Keratinocyte (primary cell): Measurements from ENCODE around the gene C10orf67. TPM values are rescaled to one million over a fixed set of nuclear protein-coding genes. Genes with fewer than 3 reads are reported as not detected.

Experiments
- DNase-seq: peaks from one replicate; pipeline ENCODE4 v3.0.0-alpha.2; 2011; ENCODE audit warnings: low read depth, missing footprints, low spot score
- FAIRE-seq: peaks from 2 replicates; lab custom pipeline; 2011; peaks lifted over from hg19 to GRCh38; lab: Jason Lieb, UNC
- H2AFZ ChIP-seq: 2 replicates; pipeline ENCODE4 v1.6.0; 2012; ENCODE audit warnings: low read length, control low read depth, inconsistent platforms; ENCODE audit not compliant: control insufficient read depth
- H3K27ac ChIP-seq: 2 replicates; pipeline ENCODE4 v1.5.1; 2011; ENCODE audit warnings: low read length; ENCODE audit not compliant: control insufficient read depth, insufficient read depth
- H3K27me3 ChIP-seq: 3 replicates; pipeline ENCODE4 v1.6.0; 2011; ENCODE audit warnings: low read length; ENCODE audit not compliant: control insufficient read depth, insufficient read depth; ENCODE audit errors: extremely low read depth
- H3K36me3 ChIP-seq, 2 experiments: 2 replicates in 1 of 2; 3 replicates in 1 of 2; pipeline ENCODE4 v1.5.1; 2011; ENCODE audit warnings: low read length in 2 of 2, mild to moderate bottlenecking in 1 of 2; ENCODE audit not compliant: control insufficient read depth in 2 of 2, insufficient read depth in 2 of 2; ENCODE audit errors: extremely low read depth in 1 of 2
- H3K4me1 ChIP-seq: 3 replicates; pipeline ENCODE4 v1.5.1; 2011; ENCODE audit warnings: low read length; ENCODE audit not compliant: control insufficient read depth, insufficient read depth; ENCODE audit errors: extremely low read depth
- H3K4me2 ChIP-seq: 3 replicates; pipeline ENCODE4 v1.6.0; 2011; ENCODE audit warnings: low read depth, low read length; ENCODE audit not compliant: control insufficient read depth, insufficient read depth; ENCODE audit errors: extremely low read depth
- H3K4me3 ChIP-seq, 3 experiments: fragments of 200-600 bp in 1 of 3; sonication (generic) in 1 of 3; 2 replicates in 2 of 3; 3 replicates in 1 of 3; pipeline ENCODE4 v1.5.1; 2011 to 2016; ENCODE audit warnings: low read length in 3 of 3, mild to moderate bottlenecking in 3 of 3, control low read depth in 2 of 3, inconsistent platforms in 1 of 3, low read depth in 1 of 3, mixed read lengths in 1 of 3, mixed run types in 1 of 3, moderate library complexity in 1 of 3; ENCODE audit not compliant: control insufficient read depth in 2 of 3, insufficient read depth in 2 of 3; ENCODE audit errors: extremely low read depth in 1 of 3
- H3K79me2 ChIP-seq: 2 replicates; pipeline ENCODE4 v1.6.0; 2012; ENCODE audit warnings: low read length; ENCODE audit not compliant: control insufficient read depth, insufficient read depth
- H3K9ac ChIP-seq: 3 replicates; pipeline ENCODE4 v1.6.0; 2011; ENCODE audit warnings: low read length; ENCODE audit not compliant: control insufficient read depth, insufficient read depth; ENCODE audit errors: extremely low read depth
- H3K9me1 ChIP-seq: 3 replicates; pipeline ENCODE4 v1.6.0; 2011; ENCODE audit warnings: low read length; ENCODE audit not compliant: control insufficient read depth, insufficient read depth; ENCODE audit errors: extremely low read depth
- H3K9me3 ChIP-seq: 2 replicates; pipeline ENCODE4 v1.5.1; 2012; ENCODE audit warnings: low read depth, low read length; ENCODE audit not compliant: control insufficient read depth
- H4K20me1 ChIP-seq: 3 replicates; pipeline ENCODE4 v1.6.0; 2011; ENCODE audit warnings: low read length; ENCODE audit not compliant: control insufficient read depth, insufficient read depth; ENCODE audit errors: extremely low read depth
- EZH2 ChIP-seq: IDR thresholded peaks from one replicate; pipeline ENCODE4 v1.6.1; 2012; ENCODE audit warnings: inconsistent platforms, mild to moderate bottlenecking, low read length, moderate library complexity
- dilution Hi-C: fragments of 300-500 bp; cut with MboI; formaldehyde crosslinking; loops from one replicate; pipeline ENCODE4 v1.7.0; 2020; ENCODE audit warnings: low sequenced_read_pairs; ENCODE audit not compliant: extremely low pct_ligation_motif_present
- polyA minus RNA-seq, 3 experiments: library from RNA; depleted of rRNA, polyadenylated mRNA; stranded (reverse); fragments of >200 nt; gene quantifications; 1 replicate in 1 of 3; 2 replicates in 1 of 3; 3 replicates in 1 of 3; pipeline ENCODE4 v1.2.3, GENCODE V29; 2011
- polyA plus RNA-seq, 5 experiments: library from polyadenylated mRNA; depleted of rRNA in 3 of 5; stranded (reverse) in 3 of 5; stranded (forward) in 1 of 5; unstranded in 1 of 5; fragments of >200 nt; gene quantifications; 1 replicate in 1 of 5; 2 replicates in 3 of 5; 3 replicates in 1 of 5; pipeline versions ENCODE4 v1.2.1 to v1.2.3, GENCODE V29; 2011 to 2012; ENCODE audit warnings: missing spikeins in 2 of 5, low read depth in 1 of 5, low replicate concordance in 1 of 5
- TF ChIP-seq, protein P1 (sequence below), 3 experiments: IDR thresholded peaks in 1 of 3; conservative IDR thresholded peaks in 1 of 3; optimal IDR thresholded peaks in 1 of 3; 2 replicates in 2 of 3; 3 replicates in 1 of 3; pipeline versions ENCODE3 to v1.5.1; 2011; ENCODE audit warnings: low read length in 3 of 3, mild to moderate bottlenecking in 3 of 3, moderate library complexity in 2 of 3, control low read depth in 1 of 3, inconsistent platforms in 1 of 3; ENCODE audit not compliant: insufficient read depth in 2 of 3; ENCODE audit errors: extremely low read depth in 1 of 3

The C10orf67 gene
- polyA plus RNA-seq (0.07 to 0.26 TPM (median 0.26 TPM) in 3 replicates), polyA minus RNA-seq (0.35 to 0.43 TPM in 2 of 3 replicates, not detected in the other)
- 6.4 TPM for polyA plus RNA-seq (2011; ENCODE audit: low read depth)
- 0.15 and 0.17 TPM in 2 replicates for polyA plus RNA-seq (2011; cell fraction: cytosol; rRNA removed)
- polyA plus RNA-seq (2011; cell fraction: nucleus; rRNA removed): 0.37 and 0.45 TPM in 2 replicates
- 0.05 and 2.0 TPM in 2 replicates for polyA plus RNA-seq (2012; ENCODE audit: low replicate concordance)
- polyA minus RNA-seq (2011; cell fraction: cytosol; rRNA and poly(A)+ RNA removed): not detected
- 0.23 and 0.42 TPM in 2 replicates for polyA minus RNA-seq (2011; cell fraction: nucleus; rRNA and poly(A)+ RNA removed)

DNA sequence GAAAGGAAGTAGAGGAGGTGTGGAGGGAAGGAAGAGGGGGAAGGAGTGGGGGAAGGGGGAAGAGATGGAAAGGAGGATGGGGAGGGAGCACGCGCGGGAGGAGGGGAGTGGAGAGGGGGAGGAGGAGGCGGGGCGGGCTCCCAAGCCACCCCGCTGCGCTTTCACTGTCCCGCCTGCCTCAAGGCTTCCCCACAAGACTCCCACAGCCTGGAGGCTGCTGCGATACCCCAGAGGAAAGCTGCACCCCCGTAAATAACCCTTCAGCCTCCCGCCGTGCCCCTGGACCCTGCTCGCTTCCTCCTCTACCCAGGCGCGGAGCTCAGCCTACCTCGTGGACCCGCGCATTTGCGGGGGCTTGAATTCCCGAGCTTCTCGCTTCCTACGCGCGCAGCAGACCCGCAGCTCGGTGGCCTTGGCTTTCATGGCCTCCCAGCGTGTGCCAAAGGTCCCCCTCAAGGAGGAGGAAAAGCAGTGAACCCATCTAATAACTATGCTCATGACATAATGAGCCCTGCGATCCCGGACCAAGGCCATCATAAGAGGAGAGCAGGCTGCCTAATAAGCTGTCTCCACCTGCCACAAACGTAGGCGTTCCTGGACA is at the start of gene C10orf67:
TSS of gene C10orf67 (minus strand) at position 557 of the 601 bp plus-strand sequence. CDS start at position 534, 23 bp downstream.
- peak within 1 kb of the TSS; percentile 90 for H3K4me2 ChIP-seq
- no peaks in the 10 kb centered on the region for H3K36me3 ChIP-seq
- no peaks in the 10 kb centered on the region for H4K20me1 ChIP-seq
- H3K27ac ChIP-seq: peak within 1 kb of the TSS; percentile 71
- H3K4me1 ChIP-seq: peaks cover 25% of the 10 kb centered on the region
- DNase-seq (no peak), FAIRE-seq (no peak)
- H3K27me3 ChIP-seq: no peaks in the 10 kb centered on the region
- no peaks in the 10 kb centered on the region for H3K79me2 ChIP-seq
- TF ChIP-seq, protein P1, sequence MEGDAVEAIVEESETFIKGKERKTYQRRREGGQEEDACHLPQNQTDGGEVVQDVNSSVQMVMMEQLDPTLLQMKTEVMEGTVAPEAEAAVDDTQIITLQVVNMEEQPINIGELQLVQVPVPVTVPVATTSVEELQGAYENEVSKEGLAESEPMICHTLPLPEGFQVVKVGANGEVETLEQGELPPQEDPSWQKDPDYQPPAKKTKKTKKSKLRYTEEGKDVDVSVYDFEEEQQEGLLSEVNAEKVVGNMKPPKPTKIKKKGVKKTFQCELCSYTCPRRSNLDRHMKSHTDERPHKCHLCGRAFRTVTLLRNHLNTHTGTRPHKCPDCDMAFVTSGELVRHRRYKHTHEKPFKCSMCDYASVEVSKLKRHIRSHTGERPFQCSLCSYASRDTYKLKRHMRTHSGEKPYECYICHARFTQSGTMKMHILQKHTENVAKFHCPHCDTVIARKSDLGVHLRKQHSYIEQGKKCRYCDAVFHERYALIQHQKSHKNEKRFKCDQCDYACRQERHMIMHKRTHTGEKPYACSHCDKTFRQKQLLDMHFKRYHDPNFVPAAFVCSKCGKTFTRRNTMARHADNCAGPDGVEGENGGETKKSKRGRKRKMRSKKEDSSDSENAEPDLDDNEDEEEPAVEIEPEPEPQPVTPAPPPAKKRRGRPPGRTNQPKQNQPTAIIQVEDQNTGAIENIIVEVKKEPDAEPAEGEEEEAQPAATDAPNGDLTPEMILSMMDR (optimal IDR thresholded peaks at IDR 0.05 in 1 of 3, IDR thresholded peaks at IDR 0.05 in 1 of 3, conservative IDR thresholded peaks at IDR 0.05 in 1 of 3; ENCODE audit: extremely low read depth in 1 of 3, insufficient read depth in 2 of 3, low read length in 3 of 3): no peak
- TF ChIP-seq EZH2: no peak
- peak within 1 kb of the TSS; percentile 76 for H3K9ac ChIP-seq
- dilution Hi-C loops: no loop called here
- peak within 1 kb of the TSS; percentile 90 for H2AFZ ChIP-seq
- H3K9me3 ChIP-seq: no peaks in the 10 kb centered on the region
- peak within 1 kb of the TSS; percentile 38 to 70 (median 69) for H3K4me3 ChIP-seq
- peaks cover 2% of the 10 kb centered on the region for H3K9me1 ChIP-seq

DNA sequence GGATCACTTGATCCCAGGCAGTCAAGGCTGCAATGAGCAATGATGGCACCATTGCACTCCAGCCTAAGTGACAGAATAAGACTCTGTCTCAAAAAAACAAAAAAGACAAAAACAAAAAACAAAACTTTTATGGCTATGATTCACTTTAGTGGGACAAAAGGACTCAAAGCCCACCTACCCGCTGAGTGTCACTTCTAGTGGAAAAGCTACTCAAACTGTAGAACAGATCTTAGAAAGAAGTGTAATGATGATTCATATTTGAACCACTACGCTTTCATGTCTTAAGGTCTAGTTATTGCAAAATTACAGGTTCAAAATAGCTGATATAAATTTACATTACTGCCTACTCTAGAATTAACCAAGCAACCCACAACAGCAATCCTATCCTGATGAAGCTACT is 47.2 kb upstream of the C10orf67 start:
- DNase-seq (no peak), FAIRE-seq (no peak)
- TF ChIP-seq, protein P1 (optimal IDR thresholded peaks at IDR 0.05 in 1 of 3, IDR thresholded peaks at IDR 0.05 in 1 of 3, conservative IDR thresholded peaks at IDR 0.05 in 1 of 3; ENCODE audit: extremely low read depth in 1 of 3, insufficient read depth in 2 of 3, low read length in 3 of 3): no peak
- TF ChIP-seq EZH2: no peak
- Histone ChIP-seq H4K20me1 (no peaks in the 10 kb centered on the region), H3K9ac (no peak overlapping the region), H3K4me3 (no peak overlapping the region), H3K27ac (no peak overlapping the region), H3K4me2 (no peak overlapping the region), H3K9me1 (no peaks in the 10 kb centered on the region), H2AFZ (no peak overlapping the region), H3K27me3 (no peaks in the 10 kb centered on the region), H3K79me2 (no peaks in the 10 kb centered on the region), H3K36me3 (no peaks in the 10 kb centered on the region), H3K4me1 (peaks cover 4% of the 10 kb centered on the region), H3K9me3 (no peaks in the 10 kb centered on the region)
- dilution Hi-C loops: no loop called here
